A673 (cell line): ENCODE measurements around the gene DACT3. TPM values are rescaled to one million over a fixed set of nuclear protein-coding genes. Genes with fewer than 3 reads are reported as not detected.

Experiments used
- BruUV-seq: library from RNA; stranded (reverse); fragments of 400-500 nt; replicated peaks from 2 replicates; lab custom pipeline; 2021; lab: Mats Ljungman, UMichigan
- CTCF ChIA-PET: fragments of 300-600 bp; sonication (Branson Sonifier 250); formaldehyde crosslinking; loops from one replicate; lab custom pipeline; 2022; ENCODE audit warnings: antibody characterized with exemption; lab: Charles Lee
- POLR2A ChIA-PET: fragments of 300-600 bp; sonication (Branson Sonifier 250); formaldehyde crosslinking; loops from one replicate; lab custom pipeline; 2022; ENCODE audit warnings: antibody characterized with exemption; ENCODE audit not compliant: low non-redundant PET; lab: Charles Lee
- DNase-seq: peaks from one replicate; pipeline ENCODE4 v3.0.0-alpha.2; 2015; ENCODE audit warnings: low spot score
- H3K27ac ChIP-seq: fragments of 200-600 bp; sonication (generic); 2 replicates; pipeline ENCODE4 v1.5.1; 2016; ENCODE audit warnings: mixed run types, low read depth, mild to moderate bottlenecking, mixed read lengths, antibody characterized with exemption, low read length; ENCODE audit not compliant: poor library complexity, severe bottlenecking
- H3K27me3 ChIP-seq: fragments of 200-600 bp; sonication (generic); replicated peaks from 2 replicates; pipeline ENCODE4 v1.6.1; 2017; ENCODE audit warnings: mixed run types, low read depth, mild to moderate bottlenecking, mixed read lengths, antibody characterized with exemption, low read length; ENCODE audit not compliant: insufficient read depth, poor library complexity
- H3K36me3 ChIP-seq: fragments of 200-600 bp; sonication (generic); 2 replicates; pipeline ENCODE4 v1.6.1; 2016; ENCODE audit warnings: mixed run types, mild to moderate bottlenecking, mixed read lengths, antibody characterized with exemption, low read length; ENCODE audit not compliant: insufficient read depth, poor library complexity, severe bottlenecking
- H3K4me1 ChIP-seq: fragments of 200-600 bp; sonication (generic); 2 replicates; pipeline ENCODE4 v1.6.1; 2017; ENCODE audit warnings: mixed run types, mild to moderate bottlenecking, mixed read lengths, antibody characterized with exemption, low read length; ENCODE audit not compliant: insufficient read depth, poor library complexity, severe bottlenecking
- H3K4me3 ChIP-seq: fragments of 200-600 bp; sonication (generic); 2 replicates; pipeline ENCODE4 v1.5.1; 2016; ENCODE audit warnings: low read depth, mixed run types, mild to moderate bottlenecking, mixed read lengths, low read length; ENCODE audit not compliant: poor library complexity, severe bottlenecking
- H3K9me3 ChIP-seq: fragments of 200-600 bp; sonication (generic); 2 replicates; pipeline ENCODE4 v1.6.1; 2016; ENCODE audit warnings: mixed run types, low read depth, mild to moderate bottlenecking, mixed read lengths, antibody characterized with exemption, low read length; ENCODE audit not compliant: poor library complexity, severe bottlenecking
- EZH2 ChIP-seq: fragments of 200-600 bp; sonication (generic); IDR thresholded peaks from 2 replicates; pipeline ENCODE4 v1.6.1; 2017; ENCODE audit warnings: borderline replicate concordance, low read depth, mild to moderate bottlenecking, mixed read lengths, antibody characterized with exemption, low read length; ENCODE audit not compliant: poor library complexity, severe bottlenecking
- intact Hi-C: fragments of 100-400 bp; cut with micrococcal nuclease; formaldehyde crosslinking; loops from one replicate; pipeline ENCODE4 v1.10.0; 2022; ENCODE audit not compliant: unreplicated experiment
- total RNA-seq: library from RNA; stranded (reverse); gene quantifications from 2 replicates; pipeline ENCODE4 v1.2.3, GENCODE V29; 2021
- TF ChIP-seq, protein P1 (sequence below): fragments of 300-800, 200-600 bp; sonication (generic); conservative IDR thresholded peaks from 2 replicates; pipeline ENCODE4 v1.5.1; 2017; ENCODE audit warnings: low read depth, mild to moderate bottlenecking, antibody characterized with exemption, low read length, moderate library complexity, mixed read lengths

DACT3 gene
- total RNA-seq, 1 experiment from 2014 or later = 0.32 TPM

DNA sequence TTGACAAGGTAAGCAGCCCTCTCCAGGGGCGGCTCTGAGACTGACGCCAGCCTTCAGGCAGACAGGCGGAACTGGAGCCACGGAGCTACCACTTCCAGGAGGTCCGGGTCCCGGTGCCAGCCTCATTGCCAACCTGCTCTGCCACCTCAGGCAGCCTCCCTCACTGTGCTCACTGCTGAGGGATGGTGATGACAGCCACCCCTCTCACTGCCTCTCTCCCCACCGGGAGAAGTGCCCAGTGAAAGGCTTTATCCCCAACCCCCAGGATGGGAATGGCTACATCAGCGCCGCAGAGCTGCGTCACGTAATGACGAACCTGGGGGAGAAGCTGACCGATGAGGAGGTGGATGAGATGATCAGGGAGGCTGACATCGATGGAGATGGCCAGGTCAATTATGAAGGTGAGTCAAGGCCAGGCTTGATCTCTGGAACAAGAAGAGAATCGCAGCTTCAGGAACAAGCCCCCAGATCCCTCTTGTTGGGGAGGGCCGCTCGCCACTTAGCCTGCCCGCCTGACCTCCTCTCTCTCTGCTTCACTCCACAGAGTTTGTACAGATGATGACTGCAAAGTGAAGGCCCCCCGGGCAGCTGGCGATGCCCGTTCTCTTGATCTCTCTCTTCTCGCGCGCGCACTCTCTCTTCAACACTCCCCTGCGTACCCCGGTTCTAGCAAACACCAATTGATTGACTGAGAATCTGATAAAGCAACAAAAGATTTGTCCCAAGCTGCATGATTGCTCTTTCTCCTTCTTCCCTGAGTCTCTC, 52.2 kb downstream of the DACT3 start:
- POLR2A ChIA-PET = no interaction called here
- intact Hi-C loops = no loop called here
- DNase-seq = no peak

DNA sequence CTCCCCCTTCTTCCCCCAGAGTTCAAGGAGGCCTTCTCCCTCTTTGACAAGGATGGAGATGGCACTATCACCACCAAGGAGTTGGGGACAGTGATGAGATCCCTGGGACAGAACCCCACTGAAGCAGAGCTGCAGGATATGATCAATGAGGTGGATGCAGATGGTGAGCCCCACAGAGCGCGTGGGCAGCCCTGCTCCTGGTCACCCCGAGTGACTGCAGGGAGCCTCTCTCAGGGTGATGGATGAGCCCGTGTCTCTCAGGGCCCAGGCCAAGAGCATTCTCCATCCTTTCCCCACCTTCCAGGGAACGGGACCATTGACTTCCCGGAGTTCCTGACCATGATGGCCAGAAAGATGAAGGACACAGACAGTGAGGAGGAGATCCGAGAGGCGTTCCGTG, 52.8 kb downstream of the DACT3 start:
- peaks cover 2% of the 10 kb centered on the region for H3K4me1 ChIP-seq
- H3K4me3 ChIP-seq = no peak overlapping the region
- DNase-seq = no peak
- no peaks in the 10 kb centered on the region for H3K27me3 ChIP-seq
- no peaks in the 10 kb centered on the region for H3K9me3 ChIP-seq
- H3K36me3 ChIP-seq = peaks cover 51% of the 10 kb centered on the region
- intact Hi-C loops = no loop called here
- no peak for TF ChIP-seq EZH2
- TF ChIP-seq, protein P1, sequence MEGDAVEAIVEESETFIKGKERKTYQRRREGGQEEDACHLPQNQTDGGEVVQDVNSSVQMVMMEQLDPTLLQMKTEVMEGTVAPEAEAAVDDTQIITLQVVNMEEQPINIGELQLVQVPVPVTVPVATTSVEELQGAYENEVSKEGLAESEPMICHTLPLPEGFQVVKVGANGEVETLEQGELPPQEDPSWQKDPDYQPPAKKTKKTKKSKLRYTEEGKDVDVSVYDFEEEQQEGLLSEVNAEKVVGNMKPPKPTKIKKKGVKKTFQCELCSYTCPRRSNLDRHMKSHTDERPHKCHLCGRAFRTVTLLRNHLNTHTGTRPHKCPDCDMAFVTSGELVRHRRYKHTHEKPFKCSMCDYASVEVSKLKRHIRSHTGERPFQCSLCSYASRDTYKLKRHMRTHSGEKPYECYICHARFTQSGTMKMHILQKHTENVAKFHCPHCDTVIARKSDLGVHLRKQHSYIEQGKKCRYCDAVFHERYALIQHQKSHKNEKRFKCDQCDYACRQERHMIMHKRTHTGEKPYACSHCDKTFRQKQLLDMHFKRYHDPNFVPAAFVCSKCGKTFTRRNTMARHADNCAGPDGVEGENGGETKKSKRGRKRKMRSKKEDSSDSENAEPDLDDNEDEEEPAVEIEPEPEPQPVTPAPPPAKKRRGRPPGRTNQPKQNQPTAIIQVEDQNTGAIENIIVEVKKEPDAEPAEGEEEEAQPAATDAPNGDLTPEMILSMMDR = no peak
- POLR2A ChIA-PET = no interaction called here
- CTCF ChIA-PET = no interaction called here
- no peak overlapping the region for H3K27ac ChIP-seq
- no TSS peak for BruUV-seq

More for the DNA sequence above, 52.2 kb downstream of the DACT3 start:
- Histone ChIP-seq H3K4me3 (no peak overlapping the region), H3K9me3 (no peaks in the 10 kb centered on the region), H3K4me1 (no peaks in the 10 kb centered on the region), H3K27ac (no peak overlapping the region), H3K27me3 (no peaks in the 10 kb centered on the region), H3K36me3 (peaks cover 51% of the 10 kb centered on the region)
- BruUV-seq = no TSS peak
- CTCF ChIA-PET = no interaction called here
- TF ChIP-seq, protein P1 = no peak
- TF ChIP-seq EZH2 = no peak

DNA sequence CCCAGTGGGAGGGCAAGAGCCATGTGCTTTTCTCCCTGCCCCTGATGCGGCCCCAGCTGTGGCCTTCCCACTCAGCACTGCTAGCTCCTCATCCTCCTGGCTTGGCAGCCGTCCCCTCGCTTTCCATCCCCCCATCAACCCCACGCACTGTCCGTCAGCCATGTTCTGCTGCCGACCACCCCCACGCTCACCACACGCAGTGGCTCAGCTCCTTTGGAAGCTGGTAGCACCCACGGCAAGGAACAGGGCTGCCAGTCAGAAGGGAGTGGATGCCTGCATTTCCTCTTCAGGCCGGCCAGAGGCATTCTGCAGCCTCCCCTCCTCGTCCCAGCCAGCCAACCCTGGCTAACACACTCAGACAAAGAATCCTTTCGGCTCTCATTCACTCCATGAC, 53.5 kb downstream of the DACT3 start:
- no peaks in the 10 kb centered on the region for H3K9me3 ChIP-seq
- no peak overlapping the region for H3K4me3 ChIP-seq
- ChIA-PET POLR2A (no interaction called here), CTCF (no interaction called here)
- DNase-seq = no peak
- no peaks in the 10 kb centered on the region for H3K27me3 ChIP-seq
- no peak for TF ChIP-seq EZH2
- TF ChIP-seq, protein P1 = no peak
- BruUV-seq = no TSS peak
- intact Hi-C loops = no loop called here
- peaks cover 10% of the 10 kb centered on the region for H3K4me1 ChIP-seq
- H3K27ac ChIP-seq = no peak overlapping the region
- H3K36me3 ChIP-seq = peaks cover 51% of the 10 kb centered on the region
